H1 (cell line): ENCODE measurements around the gene CTNND2. TPM values are rescaled to one million over a fixed set of nuclear protein-coding genes. Genes with fewer than 3 reads are reported as not detected.

ENCODE experiments used
- CEBPB ChIP-seq: IDR thresholded peaks from 2 replicates; pipeline ENCODE4 v1.6.1; 2012; ENCODE audit warnings: low read depth, low read length
- CHD7 ChIP-seq: fragments of 300-600 bp; sonication (generic); IDR thresholded peaks from 2 replicates; pipeline ENCODE4 v1.7.1; 2012; ENCODE audit warnings: low read length, moderate library complexity, mild to moderate bottlenecking, inconsistent platforms; ENCODE audit not compliant: insufficient replicate concordance
- CREB1 ChIP-seq: IDR thresholded peaks from 2 replicates; pipeline ENCODE4 v1.6.1; 2012; ENCODE audit warnings: inconsistent platforms
- CTBP2 ChIP-seq: IDR thresholded peaks from 2 replicates; pipeline ENCODE4 v1.7.0; 2011; ENCODE audit warnings: borderline replicate concordance, mild to moderate bottlenecking, moderate library complexity, mixed read lengths, low read length; ENCODE audit not compliant: insufficient read depth, insufficient read length
- polyA plus RNA-seq, 7 experiments: library from polyadenylated mRNA; depleted of rRNA in 3 of 7; stranded (reverse) in 5 of 7; unstranded in 2 of 7; fragments of >200 nt in 5 of 7; fragments of 200-250 nt in 2 of 7; gene quantifications; 1 replicate in 5 of 7; 2 replicates in 1 of 7; 4 replicates in 1 of 7; pipeline versions ENCODE4 v1.2.1 to v1.2.3, GENCODE V29; 2011 to 2013; ENCODE audit warnings: missing spikeins in 2 of 7, mixed read lengths in 2 of 7
- total RNA-seq: library from RNA; stranded (reverse); fragmentation: NEBNext Ultra II Directional; extraction: Animal tissue kit (Norgen Biotek cat#: 25700); gene quantifications from 2 replicates; pipeline ENCODE4 v1.2.1, GENCODE V29; 2021

Gene CTNND2
- total and polyA plus RNA-seq, 2 of the 8 experiments (the other 6 are each of a cell fraction or from before 2014, with no cell fraction given) = 7.4 to 14.2 TPM

- TF ChIP-seq CHD7 = no peak
- no peak for TF ChIP-seq CREB1
- no peak for TF ChIP-seq CTBP2
- TF ChIP-seq CEBPB = no peak
These were observed 127.2 kb downstream of the CTNND2 start (continued) for GRCh38 chr5:11777096-11777495.
